A673 (cell line): ENCODE results near the gene MAST4.

ENCODE experiments used
- CTCF ChIP-seq: fragments of 300-800, 200-600 bp; sonication (generic); conservative IDR thresholded peaks from 2 replicates; pipeline ENCODE4 v1.5.1; 2017; ENCODE audit warnings: low read depth, mild to moderate bottlenecking, antibody characterized with exemption, low read length, moderate library complexity, mixed read lengths
- EZH2 ChIP-seq: fragments of 200-600 bp; sonication (generic); IDR thresholded peaks from 2 replicates; pipeline ENCODE4 v1.6.1; 2017; ENCODE audit warnings: borderline replicate concordance, low read depth, mild to moderate bottlenecking, mixed read lengths, antibody characterized with exemption, low read length; ENCODE audit not compliant: poor library complexity, severe bottlenecking

- TF ChIP-seq CTCF (no peak), EZH2 (no peak)
Observed at GRCh38 chr5:66669086-66669861, 73.1 kb downstream of the MAST4 start.
